GM12878 (cell line): ENCODE results near the gene CLUH. TPM values are rescaled to one million over a fixed set of nuclear protein-coding genes. Genes with fewer than 3 reads are reported as not detected.

Experiments used
- ATAC-seq: fragments of 200-7000 bp; cut with Tn5 transposase; 3 replicates; pipeline ENCODE4 v1.9.1; 2020; ENCODE audit warnings: mild to moderate bottlenecking, moderate library complexity
- BruUV-seq: library from RNA; stranded (reverse); fragments of 400-500 nt; replicated peaks from 2 replicates; lab custom pipeline; 2021; lab: Mats Ljungman, UMichigan
- CTCF ChIA-PET: fragments of 300-600 bp; sonication (Branson Sonifier 250); formaldehyde crosslinking; extraction: SDS; loops from one replicate; lab custom pipeline; 2021; ENCODE audit warnings: inconsistent platforms; lab: Yijun Ruan, JAX
- POLR2A ChIA-PET: fragments of 350-600 bp; formaldehyde crosslinking; extraction: SDS; loops from one replicate; lab custom pipeline; 2021; ENCODE audit warnings: inconsistent platforms; lab: Charles Lee
- RAD21 ChIA-PET: fragments of 300-600 bp; sonication (Branson Sonifier 250); formaldehyde crosslinking; loops from one replicate; lab custom pipeline; 2023; ENCODE audit warnings: antibody characterized with exemption; ENCODE audit not compliant: unreplicated experiment; lab: Charles Lee
- SMC1A ChIA-PET: fragments of 300-600 bp; sonication (Branson Sonifier 250); formaldehyde crosslinking; loops from one replicate; lab custom pipeline; 2023; ENCODE audit not compliant: unreplicated experiment, uncharacterized antibody; lab: Charles Lee
- DNase-seq: peaks from one replicate; pipeline ENCODE4 v3.0.0-alpha.2; 2011; ENCODE audit warnings: low read depth, low spot score
- FAIRE-seq: peaks from 3 replicates; lab custom pipeline; 2011; peaks lifted over from hg19 to GRCh38; lab: Jason Lieb, UNC
- H2AFZ ChIP-seq: 2 replicates; pipeline ENCODE4 v1.6.0; 2011; ENCODE audit warnings: low read depth, low read length, control low read depth; ENCODE audit not compliant: control insufficient read depth
- H3K27ac ChIP-seq: 2 replicates; pipeline ENCODE4 v1.5.1; 2011; ENCODE audit warnings: control low read depth; ENCODE audit not compliant: control insufficient read depth, insufficient read depth
- H3K27me3 ChIP-seq, 2 experiments: replicated peaks in 1 of 2; 2 replicates each; pipeline versions ENCODE4 v1.6.0 to v1.6.1; 2011; ENCODE audit warnings: low read length in 1 of 2; ENCODE audit not compliant: control insufficient read depth in 2 of 2, insufficient read depth in 2 of 2
- H3K36me3 ChIP-seq, 2 experiments: 2 replicates each; pipeline ENCODE4 v1.5.1; 2011; ENCODE audit warnings: low read length in 1 of 2; ENCODE audit not compliant: control insufficient read depth in 2 of 2, insufficient read depth in 2 of 2
- H3K4me1 ChIP-seq: 2 replicates; pipeline ENCODE4 v1.6.1; 2011; ENCODE audit warnings: mild to moderate bottlenecking, low read length, moderate library complexity, mixed read lengths; ENCODE audit not compliant: control insufficient read depth, insufficient read depth
- H3K4me2 ChIP-seq: 2 replicates; pipeline ENCODE4 v1.6.0; 2011; ENCODE audit warnings: control low read depth; ENCODE audit not compliant: control insufficient read depth, insufficient read depth
- H3K4me3 ChIP-seq: fragments of 200-600 bp; sonication (generic); 2 replicates; pipeline ENCODE4 v1.5.1; 2016
- H3K79me2 ChIP-seq: 2 replicates; pipeline ENCODE4 v1.6.0; 2011; ENCODE audit warnings: low read length; ENCODE audit not compliant: control insufficient read depth, insufficient read depth
- H3K9ac ChIP-seq: 2 replicates; pipeline ENCODE4 v1.8.0; 2011; ENCODE audit warnings: low read length, control low read depth, mixed read lengths; ENCODE audit not compliant: control insufficient read depth, insufficient read depth
- H3K9me3 ChIP-seq: replicated peaks from 3 replicates; pipeline ENCODE4 v1.5.1; 2011; ENCODE audit warnings: mild to moderate bottlenecking, low read length; ENCODE audit not compliant: control insufficient read depth, insufficient read depth
- H4K20me1 ChIP-seq: 2 replicates; pipeline ENCODE4 v1.6.0; 2011; ENCODE audit not compliant: control insufficient read depth, insufficient read depth
- ATF7 ChIP-seq: fragments of 450-650 bp; IDR thresholded peaks from 2 replicates; pipeline ENCODE4 v1.6.1; 2016; ENCODE audit warnings: low read depth, mild to moderate bottlenecking
- JUND ChIP-seq: IDR thresholded peaks from 2 replicates; pipeline ENCODE4 v1.6.1; 2012; ENCODE audit warnings: low read depth, mild to moderate bottlenecking, low read length, improper control_type of control experiment, moderate library complexity
- PML ChIP-seq: IDR thresholded peaks from 2 replicates; pipeline ENCODE4 v1.6.1; 2012; ENCODE audit warnings: low read length, inconsistent platforms
- SMC3 ChIP-seq: IDR thresholded peaks from 2 replicates; pipeline ENCODE4 v1.6.1; 2011; ENCODE audit warnings: low read length, improper control_type of control experiment, borderline replicate concordance
- WGBS: methylation state at CpG from one replicate; pipeline ENCODE4 v1.1.6; 2016; ENCODE audit warnings: low lambda C conversion rate; ENCODE audit not compliant: insufficient replicate concordance, insufficient coverage; ENCODE audit errors: missing lambda C conversion rate; 5-methylcytosine and 5-hydroxymethylcytosine counted together
- in situ Hi-C: fragments of 300-500 bp; cut with MboI; formaldehyde crosslinking; loops from 9 replicates; pipeline ENCODE4 v1.14.3; 2018; ENCODE audit warnings: mixed read lengths
- intact Hi-C: fragments of 100-400 bp; cut with micrococcal nuclease; formaldehyde crosslinking; loops from one replicate; pipeline ENCODE4 v1.14.2; 2022; ENCODE audit not compliant: unreplicated experiment
- polyA plus RNA-seq, 11 experiments: library from polyadenylated mRNA; depleted of rRNA in 4 of 11; unstranded in 6 of 11; stranded (reverse) in 5 of 11; fragments of >200 nt; fragmentation: Nextera tagmentation in 4 of 11; fragmentation: Illumina TruSeq in 1 of 11; extraction: Ambion mirVana in 4 of 11; extraction: Trizol in 1 of 11; gene quantifications; 1 replicate in 1 of 11; 2 replicates in 10 of 11; pipeline versions ENCODE4 v1.2.1 to v1.2.3, GENCODE V29; 2011 to 2016; ENCODE audit warnings: inconsistent platforms in 2 of 11, missing spikeins in 2 of 11, low read depth in 1 of 11
- total RNA-seq, 4 experiments: library from RNA; depleted of rRNA in 3 of 4; stranded (reverse); fragments of >200 nt in 3 of 4; fragmentation: Illumina TruSeq in 1 of 4; extraction: Trizol in 1 of 4; gene quantifications; 2 replicates each; pipeline versions ENCODE4 v1.2.1 to v1.2.3, GENCODE V29; 2013 to 2021
- TF ChIP-seq, protein P1 (sequence below), 3 experiments: IDR thresholded peaks in 2 of 3; conservative IDR thresholded peaks in 1 of 3; 2 replicates each; pipeline ENCODE4 v1.5.1; 2011; ENCODE audit warnings: low read depth in 3 of 3, low read length in 3 of 3, mild to moderate bottlenecking in 3 of 3, control low read depth in 2 of 3, moderate library complexity in 2 of 3, inconsistent platforms in 1 of 3, mixed read lengths in 1 of 3; ENCODE audit not compliant: control insufficient read depth in 2 of 3, insufficient read depth in 1 of 3; ENCODE audit errors: extremely low read depth in 1 of 3
- TF ChIP-seq, protein P2 (sequence below): IDR thresholded peaks from 2 replicates; pipeline ENCODE4 v1.6.1; 2011; ENCODE audit warnings: borderline replicate concordance, low read depth, mild to moderate bottlenecking, moderate library complexity, mixed read lengths, low read length; ENCODE audit not compliant: insufficient read depth; ENCODE audit errors: extremely low read length
- TF ChIP-seq, protein P3 (sequence below): IDR thresholded peaks from 2 replicates; pipeline ENCODE4 v1.6.1; 2012; ENCODE audit warnings: mild to moderate bottlenecking, low read depth, low read length

CLUH gene
- total and polyA plus RNA-seq, 10 of the 15 experiments (the other 5 are each of a cell fraction or from before 2014, with no cell fraction given): 0.11 to 147 (median 60.2) TPM

DNA sequence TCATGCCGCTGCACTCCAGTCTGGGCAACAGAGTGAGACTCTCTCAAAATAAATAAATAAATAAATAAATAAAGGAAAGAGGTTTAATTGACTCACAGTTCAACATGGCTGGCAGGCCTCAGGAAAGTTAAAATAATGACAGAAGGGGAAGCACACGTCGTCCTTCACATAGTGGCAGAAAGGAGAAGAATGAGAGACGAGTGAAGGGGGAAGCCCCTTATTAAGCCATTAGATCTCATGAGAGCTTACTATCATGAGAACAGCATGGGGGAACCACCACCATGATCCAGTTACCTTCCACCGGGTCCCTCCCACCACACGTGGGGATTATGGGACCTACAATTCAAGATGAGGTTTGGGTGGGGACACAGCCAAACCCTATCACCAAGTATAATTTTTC is 63.6 kb downstream of the CLUH start:
- POLR2A ChIA-PET: no interaction called here
- peaks cover 2% of the 10 kb centered on the region; the same call in 1 of the 2 replicates for H3K79me2 ChIP-seq
- in situ Hi-C loops: no loop called here
- H3K9me3 ChIP-seq: peaks cover 2% of the 10 kb centered on the region; the same call in 1 of the 3 replicates
- no peak for TF ChIP-seq JUND
- TF ChIP-seq, protein P1, sequence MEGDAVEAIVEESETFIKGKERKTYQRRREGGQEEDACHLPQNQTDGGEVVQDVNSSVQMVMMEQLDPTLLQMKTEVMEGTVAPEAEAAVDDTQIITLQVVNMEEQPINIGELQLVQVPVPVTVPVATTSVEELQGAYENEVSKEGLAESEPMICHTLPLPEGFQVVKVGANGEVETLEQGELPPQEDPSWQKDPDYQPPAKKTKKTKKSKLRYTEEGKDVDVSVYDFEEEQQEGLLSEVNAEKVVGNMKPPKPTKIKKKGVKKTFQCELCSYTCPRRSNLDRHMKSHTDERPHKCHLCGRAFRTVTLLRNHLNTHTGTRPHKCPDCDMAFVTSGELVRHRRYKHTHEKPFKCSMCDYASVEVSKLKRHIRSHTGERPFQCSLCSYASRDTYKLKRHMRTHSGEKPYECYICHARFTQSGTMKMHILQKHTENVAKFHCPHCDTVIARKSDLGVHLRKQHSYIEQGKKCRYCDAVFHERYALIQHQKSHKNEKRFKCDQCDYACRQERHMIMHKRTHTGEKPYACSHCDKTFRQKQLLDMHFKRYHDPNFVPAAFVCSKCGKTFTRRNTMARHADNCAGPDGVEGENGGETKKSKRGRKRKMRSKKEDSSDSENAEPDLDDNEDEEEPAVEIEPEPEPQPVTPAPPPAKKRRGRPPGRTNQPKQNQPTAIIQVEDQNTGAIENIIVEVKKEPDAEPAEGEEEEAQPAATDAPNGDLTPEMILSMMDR (IDR thresholded peaks at IDR 0.05 in 2 of 3, conservative IDR thresholded peaks at IDR 0.05 in 1 of 3; ENCODE audit: control insufficient read depth in 2 of 3, extremely low read depth in 1 of 3, insufficient read depth in 1 of 3, low read depth in 3 of 3, low read length in 3 of 3): no peak
- no peak for TF ChIP-seq PML
- TF ChIP-seq SMC3: no peak
- TF ChIP-seq, protein P2, sequence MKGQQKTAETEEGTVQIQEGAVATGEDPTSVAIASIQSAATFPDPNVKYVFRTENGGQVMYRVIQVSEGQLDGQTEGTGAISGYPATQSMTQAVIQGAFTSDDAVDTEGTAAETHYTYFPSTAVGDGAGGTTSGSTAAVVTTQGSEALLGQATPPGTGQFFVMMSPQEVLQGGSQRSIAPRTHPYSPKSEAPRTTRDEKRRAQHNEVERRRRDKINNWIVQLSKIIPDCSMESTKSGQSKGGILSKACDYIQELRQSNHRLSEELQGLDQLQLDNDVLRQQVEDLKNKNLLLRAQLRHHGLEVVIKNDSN: no peak
- no peak for TF ChIP-seq ATF7
- TF ChIP-seq, protein P3, sequence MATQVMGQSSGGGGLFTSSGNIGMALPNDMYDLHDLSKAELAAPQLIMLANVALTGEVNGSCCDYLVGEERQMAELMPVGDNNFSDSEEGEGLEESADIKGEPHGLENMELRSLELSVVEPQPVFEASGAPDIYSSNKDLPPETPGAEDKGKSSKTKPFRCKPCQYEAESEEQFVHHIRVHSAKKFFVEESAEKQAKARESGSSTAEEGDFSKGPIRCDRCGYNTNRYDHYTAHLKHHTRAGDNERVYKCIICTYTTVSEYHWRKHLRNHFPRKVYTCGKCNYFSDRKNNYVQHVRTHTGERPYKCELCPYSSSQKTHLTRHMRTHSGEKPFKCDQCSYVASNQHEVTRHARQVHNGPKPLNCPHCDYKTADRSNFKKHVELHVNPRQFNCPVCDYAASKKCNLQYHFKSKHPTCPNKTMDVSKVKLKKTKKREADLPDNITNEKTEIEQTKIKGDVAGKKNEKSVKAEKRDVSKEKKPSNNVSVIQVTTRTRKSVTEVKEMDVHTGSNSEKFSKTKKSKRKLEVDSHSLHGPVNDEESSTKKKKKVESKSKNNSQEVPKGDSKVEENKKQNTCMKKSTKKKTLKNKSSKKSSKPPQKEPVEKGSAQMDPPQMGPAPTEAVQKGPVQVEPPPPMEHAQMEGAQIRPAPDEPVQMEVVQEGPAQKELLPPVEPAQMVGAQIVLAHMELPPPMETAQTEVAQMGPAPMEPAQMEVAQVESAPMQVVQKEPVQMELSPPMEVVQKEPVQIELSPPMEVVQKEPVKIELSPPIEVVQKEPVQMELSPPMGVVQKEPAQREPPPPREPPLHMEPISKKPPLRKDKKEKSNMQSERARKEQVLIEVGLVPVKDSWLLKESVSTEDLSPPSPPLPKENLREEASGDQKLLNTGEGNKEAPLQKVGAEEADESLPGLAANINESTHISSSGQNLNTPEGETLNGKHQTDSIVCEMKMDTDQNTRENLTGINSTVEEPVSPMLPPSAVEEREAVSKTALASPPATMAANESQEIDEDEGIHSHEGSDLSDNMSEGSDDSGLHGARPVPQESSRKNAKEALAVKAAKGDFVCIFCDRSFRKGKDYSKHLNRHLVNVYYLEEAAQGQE: no peak
- H3K4me1 ChIP-seq: no peaks in the 10 kb centered on the region
- H3K27me3 ChIP-seq: no peaks in the 10 kb centered on the region
- CTCF ChIA-PET: no interaction called here
- RAD21 ChIA-PET: no interaction called here
- no peak overlapping the region for H3K4me3 ChIP-seq
- DNase-seq (no peak), FAIRE-seq (no peak), ATAC-seq (no peak)
- no peaks in the 10 kb centered on the region for H4K20me1 ChIP-seq
- no peak overlapping the region for H3K9ac ChIP-seq
- no peak overlapping the region for H3K27ac ChIP-seq
- intact Hi-C loops: no loop called here
- BruUV-seq: no TSS peak
- SMC1A ChIA-PET: no interaction called here
- no peak overlapping the region for H3K4me2 ChIP-seq
- 81% methylated on average over 6 of the region's 6 CpGs for WGBS
- H2AFZ ChIP-seq: no peak overlapping the region
- H3K36me3 ChIP-seq: peaks cover 2 to 14% of the 10 kb centered on the region in 2 experiments; a peak in 3 of 4 replicates
